ENCODE measurements around the gene ANKFN1. TPM values are rescaled to one million over a fixed set of nuclear protein-coding genes. Genes with fewer than 3 reads are reported as not detected.
"Not testable (repeated sequence)": the region's sequence is repeated elsewhere in the genome, so short reads cannot be mapped to it uniquely, and the experiment has no call there.

ANKFN1 gene
- total RNA-seq, 3 donors from 2014 or later = not detected

- Mint-ChIP-seq H3K4me1 (ENCODE audit: low read depth) (no peaks in the 10 kb centered on the region), H3K27me3 (ENCODE audit: low read depth) (peaks cover 6% of the 10 kb centered on the region), H3K36me3 (ENCODE audit: insufficient read depth) (no peaks in the 10 kb centered on the region), H3K4me3 (no peak overlapping the region), H3K9me3 (no peaks in the 10 kb centered on the region)
- DNase-seq (no peak), ATAC-seq (no peak)
These were observed 172.7 kb downstream of the ANKFN1 start for GRCh38 chr17:56326001-56326359.

GRCh38 chr17:56347639-56348038 lies 194.4 kb downstream of the ANKFN1 start:
- no peaks in the 10 kb centered on the region for H3K36me3 Mint-ChIP-seq (ENCODE audit: insufficient read depth)
- ATAC-seq = no peak
- H3K4me3 Mint-ChIP-seq = no peak overlapping the region
- H3K27me3 Mint-ChIP-seq (ENCODE audit: low read depth) = peaks cover 17% of the 10 kb centered on the region
- peaks cover 8% of the 10 kb centered on the region for H3K9me3 Mint-ChIP-seq
- no peaks in the 10 kb centered on the region for H3K4me1 Mint-ChIP-seq (ENCODE audit: low read depth)
- no peak for DNase-seq

- H3K36me3 Mint-ChIP-seq (ENCODE audit: insufficient read depth) = no peaks in the 10 kb centered on the region
- no peak overlapping the region for H3K4me3 Mint-ChIP-seq
- no peaks in the 10 kb centered on the region for H3K9me3 Mint-ChIP-seq
- no peak for ATAC-seq
- no peaks in the 10 kb centered on the region for H3K4me1 Mint-ChIP-seq (ENCODE audit: low read depth)
- no peak for DNase-seq
- peaks cover 3% of the 10 kb centered on the region for H3K27me3 Mint-ChIP-seq (ENCODE audit: low read depth)
These were observed 197.3 kb downstream of the ANKFN1 start for GRCh38 chr17:56350592-56350991.

- DNase-seq = no peak
- Mint-ChIP-seq H3K4me3 (no peak overlapping the region), H3K36me3 (ENCODE audit: insufficient read depth) (no peaks in the 10 kb centered on the region), H3K27me3 (ENCODE audit: low read depth) (no peaks in the 10 kb centered on the region), H3K4me1 (ENCODE audit: low read depth) (no peaks in the 10 kb centered on the region), H3K9me3 (no peaks in the 10 kb centered on the region)
- no peak for ATAC-seq
These were observed 198.4 kb downstream of the ANKFN1 start for GRCh38 chr17:56351675-56352074.

- H3K4me1 Mint-ChIP-seq (ENCODE audit: low read depth) = no peaks in the 10 kb centered on the region
- ATAC-seq = no peak
These were observed 205.4 kb downstream of the ANKFN1 start for GRCh38 chr17:56358651-56359050.

GRCh38 chr17:56359518-56359917 lies 206.2 kb downstream of the ANKFN1 start:
- no peaks in the 10 kb centered on the region for H3K9me3 Mint-ChIP-seq
- no peaks in the 10 kb centered on the region for H3K36me3 Mint-ChIP-seq (ENCODE audit: insufficient read depth)
- H3K27me3 Mint-ChIP-seq (ENCODE audit: low read depth) = no peaks in the 10 kb centered on the region
- no peak for DNase-seq
- no peak for ATAC-seq
- no peaks in the 10 kb centered on the region for H3K4me1 Mint-ChIP-seq (ENCODE audit: low read depth)
- no peak overlapping the region for H3K4me3 Mint-ChIP-seq

More at GRCh38 chr17:56358651-56359050, 205.4 kb downstream of the ANKFN1 start:
- Mint-ChIP-seq H3K36me3 (ENCODE audit: insufficient read depth) (no peaks in the 10 kb centered on the region), H3K4me3 (no peak overlapping the region), H3K27me3 (ENCODE audit: low read depth) (no peaks in the 10 kb centered on the region), H3K9me3 (no peaks in the 10 kb centered on the region)
- DNase-seq = no peak

- Mint-ChIP-seq H3K27me3 (ENCODE audit: low read depth) (no peaks in the 10 kb centered on the region), H3K4me3 (no peak overlapping the region), H3K9me3 (no peaks in the 10 kb centered on the region), H3K4me1 (ENCODE audit: low read depth) (no peaks in the 10 kb centered on the region), H3K36me3 (ENCODE audit: insufficient read depth) (no peaks in the 10 kb centered on the region)
- DNase-seq (no peak), ATAC-seq (no peak)
These were observed 214.1 kb downstream of the ANKFN1 start for GRCh38 chr17:56367366-56367765.

- H3K9me3 Mint-ChIP-seq = no peaks in the 10 kb centered on the region
- H3K4me1 Mint-ChIP-seq (ENCODE audit: low read depth) = no peaks in the 10 kb centered on the region
- DNase-seq (no peak), ATAC-seq (no peak)
- H3K27me3 Mint-ChIP-seq (ENCODE audit: low read depth) = no peaks in the 10 kb centered on the region
- H3K36me3 Mint-ChIP-seq (ENCODE audit: insufficient read depth) = no peaks in the 10 kb centered on the region
- H3K4me3 Mint-ChIP-seq = no peak overlapping the region
These were observed 220.9 kb downstream of the ANKFN1 start for GRCh38 chr17:56373981-56374833.

GRCh38 chr17:56389356-56389755 lies 236.1 kb downstream of the ANKFN1 start:
- H3K4me1 Mint-ChIP-seq (ENCODE audit: low read depth) = no peaks in the 10 kb centered on the region
- DNase-seq = no peak
- H3K9me3 Mint-ChIP-seq = peaks cover 7% of the 10 kb centered on the region
- H3K27me3 Mint-ChIP-seq (ENCODE audit: low read depth) = peaks cover 5% of the 10 kb centered on the region
- H3K4me3 Mint-ChIP-seq = no peak overlapping the region
- ATAC-seq = no peak
- H3K36me3 Mint-ChIP-seq (ENCODE audit: insufficient read depth) = no peaks in the 10 kb centered on the region

- Mint-ChIP-seq H3K4me1 (ENCODE audit: low read depth) (no peaks in the 10 kb centered on the region), H3K9me3 (peaks cover 7% of the 10 kb centered on the region), H3K27me3 (ENCODE audit: low read depth) (peaks cover 10% of the 10 kb centered on the region), H3K36me3 (ENCODE audit: insufficient read depth) (no peaks in the 10 kb centered on the region), H3K4me3 (no peak overlapping the region)
- ATAC-seq = no peak
- no peak for DNase-seq
These were observed 239.0 kb downstream of the ANKFN1 start for GRCh38 chr17:56392321-56392720.

GRCh38 chr17:56393156-56393555 lies 239.9 kb downstream of the ANKFN1 start:
- no peaks in the 10 kb centered on the region for H3K4me1 Mint-ChIP-seq (ENCODE audit: low read depth)

GRCh38 chr17:56395787-56396186 lies 242.5 kb downstream of the ANKFN1 start:
- H3K9me3 Mint-ChIP-seq = no peaks in the 10 kb centered on the region
- DNase-seq (no peak), ATAC-seq (no peak)
- H3K36me3 Mint-ChIP-seq (ENCODE audit: insufficient read depth) = no peaks in the 10 kb centered on the region
- peaks cover 8% of the 10 kb centered on the region for H3K27me3 Mint-ChIP-seq (ENCODE audit: low read depth)
- H3K4me1 Mint-ChIP-seq (ENCODE audit: low read depth) = no peaks in the 10 kb centered on the region
- H3K4me3 Mint-ChIP-seq = no peak overlapping the region

More at GRCh38 chr17:56393156-56393555, 239.9 kb downstream of the ANKFN1 start:
- DNase-seq = no peak
- no peak for ATAC-seq
- H3K36me3 Mint-ChIP-seq (ENCODE audit: insufficient read depth) = no peaks in the 10 kb centered on the region
- no peak overlapping the region for H3K4me3 Mint-ChIP-seq
- peaks cover 10% of the 10 kb centered on the region for H3K27me3 Mint-ChIP-seq (ENCODE audit: low read depth)
- H3K9me3 Mint-ChIP-seq = peaks cover 7% of the 10 kb centered on the region

GRCh38 chr17:56407086-56407485 lies 253.8 kb downstream of the ANKFN1 start:
- Mint-ChIP-seq H3K27me3 (ENCODE audit: low read depth) (peaks cover 20% of the 10 kb centered on the region), H3K9me3 (peaks cover 6% of the 10 kb centered on the region), H3K4me1 (ENCODE audit: low read depth) (no peaks in the 10 kb centered on the region), H3K4me3 (no peak overlapping the region), H3K36me3 (ENCODE audit: insufficient read depth) (no peaks in the 10 kb centered on the region)
- no peak for DNase-seq
- ATAC-seq = no peak

- H3K4me3 Mint-ChIP-seq; ATAC-seq; H3K4me1 Mint-ChIP-seq (ENCODE audit: low read depth); H3K9me3 Mint-ChIP-seq; H3K36me3 Mint-ChIP-seq (ENCODE audit: insufficient read depth); DNase-seq: not testable (repeated sequence)
- peaks cover 13% of the 10 kb centered on the region for H3K27me3 Mint-ChIP-seq (ENCODE audit: low read depth)
These were observed 259.1 kb downstream of the ANKFN1 start for GRCh38 chr17:56412356-56412755.

- Mint-ChIP-seq H3K4me3 (no peak overlapping the region), H3K4me1 (ENCODE audit: low read depth) (no peaks in the 10 kb centered on the region), H3K36me3 (ENCODE audit: insufficient read depth) (no peaks in the 10 kb centered on the region), H3K27me3 (ENCODE audit: low read depth) (peaks cover 9% of the 10 kb centered on the region), H3K9me3 (peaks cover 10% of the 10 kb centered on the region)
- no peak for ATAC-seq
- DNase-seq = no peak
These were observed 263.5 kb downstream of the ANKFN1 start for GRCh38 chr17:56416682-56417351.
